ENCODE measurements around the gene TRUB1.
"Not testable (repeated sequence)": the region's sequence is repeated elsewhere in the genome, so short reads cannot be mapped to it uniquely, and the experiment has no call there.

TRUB1 gene

GRCh38 chr10:114925587-114926586, 12.1 kb upstream of the TRUB1 start:
- no peak for DNase-seq

DNA sequence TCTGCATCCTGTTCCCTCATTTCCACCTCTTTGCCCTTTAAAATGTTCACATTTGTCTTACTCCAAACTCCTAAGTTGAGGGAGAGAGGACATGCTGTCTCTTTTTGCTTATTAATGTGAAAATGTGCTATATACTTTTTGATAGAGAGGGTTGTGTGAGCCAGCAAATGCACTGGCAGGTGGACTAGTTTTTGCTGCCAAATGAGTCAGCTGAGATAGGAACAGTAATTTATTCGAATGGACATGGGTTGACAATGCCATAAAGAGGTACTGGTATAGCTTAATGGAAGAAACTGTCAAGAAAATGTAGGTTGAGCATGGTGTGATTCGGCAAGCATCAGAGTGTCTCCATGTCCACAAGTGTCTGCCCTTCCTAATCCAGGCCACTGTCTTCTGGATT, 9.2 kb upstream of the TRUB1 start:
- no peak for DNase-seq

GRCh38 chr10:114930320-114930719, 7.7 kb upstream of the TRUB1 start:
- DNase-seq, result no peak

GRCh38 chr10:114931072-114931679, 6.8 kb upstream of the TRUB1 start:
- no peak for DNase-seq

GRCh38 chr10:114932225-114932624, 5.8 kb upstream of the TRUB1 start:
- DNase-seq, result no peak

- no peak for DNase-seq
These were observed 5.0 kb upstream of the TRUB1 start for GRCh38 chr10:114932945-114933344.

DNA sequence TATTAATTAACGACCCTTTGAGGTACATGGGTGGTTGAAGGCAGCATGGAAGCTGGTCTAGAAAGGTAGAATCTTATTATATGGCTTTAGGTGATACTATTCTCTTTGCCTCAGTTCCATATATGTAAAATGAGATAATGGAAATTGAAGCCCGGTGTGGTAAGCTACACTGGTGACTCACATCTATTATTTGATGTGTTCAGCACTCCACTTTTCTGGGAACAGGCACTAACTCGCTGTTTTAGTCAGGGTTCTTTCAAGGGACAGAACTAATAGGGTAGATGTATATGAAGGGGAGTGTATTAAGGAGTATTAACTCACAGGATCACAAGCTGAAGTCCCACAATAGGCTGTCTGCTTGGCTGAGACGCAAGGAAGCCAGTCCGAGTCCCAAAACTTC, 4.4 kb upstream of the TRUB1 start:
- DNase-seq, result no peak

DNA sequence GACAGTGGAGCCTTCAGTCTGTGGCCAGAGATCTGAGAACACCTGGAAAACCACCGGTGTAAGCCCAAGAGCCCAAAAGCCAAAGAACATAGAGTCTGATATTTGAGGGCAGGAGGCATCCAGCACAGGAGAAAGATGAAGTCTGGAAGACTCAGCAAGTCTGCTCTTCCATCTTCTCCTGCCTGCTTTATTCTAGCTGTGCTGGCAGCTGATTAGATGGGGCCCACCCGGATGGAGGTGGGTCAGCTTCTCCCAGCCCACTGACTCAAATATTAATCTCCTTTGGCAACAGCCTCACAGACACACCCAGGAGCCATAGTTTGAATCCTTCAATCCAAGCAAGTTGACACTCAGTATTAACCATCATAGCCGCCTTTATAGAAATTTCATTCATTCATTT, 4.0 kb upstream of the TRUB1 start:
- DNase-seq, result not testable (repeated sequence)

DNA sequence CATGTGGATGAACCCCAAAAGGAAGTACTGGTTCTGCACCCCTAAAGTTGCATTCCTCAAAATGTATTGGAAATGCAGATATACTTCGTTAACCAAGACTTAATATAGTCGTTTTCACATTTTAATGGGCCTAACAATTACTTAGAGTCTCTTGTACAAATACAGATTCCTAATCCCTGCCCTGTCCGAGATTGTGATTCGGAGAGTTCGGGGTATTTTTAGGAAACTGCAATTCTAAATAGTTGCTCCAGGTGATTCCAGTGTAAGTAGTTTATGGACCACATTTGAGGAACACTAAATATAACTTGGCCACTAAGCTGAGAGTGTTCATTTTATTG, 830 bp downstream of the TRUB1 start:
- DNase-seq, result no peak

DNA sequence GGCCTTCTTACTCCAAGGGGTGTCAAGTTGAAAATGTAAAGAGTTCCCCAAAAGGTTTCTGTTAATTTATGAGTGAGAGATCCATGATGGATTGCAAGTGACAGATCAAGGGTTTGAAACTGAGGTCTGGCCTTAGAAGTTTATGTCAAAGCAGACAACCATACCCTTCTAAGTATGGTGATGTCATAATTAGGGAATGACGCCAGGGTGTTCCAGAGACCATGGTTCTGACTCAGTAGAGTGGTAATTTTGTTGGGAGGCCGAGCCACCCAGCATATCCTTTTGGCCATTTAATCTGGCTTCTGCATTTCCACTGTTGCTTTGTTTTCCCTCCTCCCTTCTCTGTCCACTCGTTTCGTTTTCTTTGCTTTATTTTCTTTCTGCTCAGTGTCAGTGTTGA, 2.7 kb downstream of the TRUB1 start:
- no peak for DNase-seq

- DNase-seq, result no peak
These were observed 5.0 kb downstream of the TRUB1 start for GRCh38 chr10:114943000-114943399.

GRCh38 chr10:114953047-114953446, 15.1 kb downstream of the TRUB1 start:
- no peak for DNase-seq

- DNase-seq, result no peak
These were observed 18.0 kb downstream of the TRUB1 start for GRCh38 chr10:114955984-114956383.

DNA sequence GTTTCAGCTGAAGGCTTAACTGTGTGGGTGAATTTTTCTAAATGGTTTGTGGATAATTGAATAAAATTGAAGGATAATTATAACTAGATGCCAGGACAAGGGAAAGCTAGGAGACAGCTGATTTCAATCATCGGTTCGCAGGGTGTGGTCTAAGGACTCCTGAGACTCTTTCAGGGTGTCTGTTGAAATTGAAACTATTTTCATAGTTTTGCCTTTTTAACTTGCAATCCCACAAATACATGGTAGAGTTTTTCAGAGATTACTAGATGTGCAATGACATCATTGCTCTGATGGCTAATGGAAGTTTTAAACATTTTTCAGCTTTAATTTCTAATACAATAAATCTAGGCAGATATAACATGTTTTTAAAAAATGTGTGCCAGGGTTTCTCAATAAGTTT, 18.5 kb downstream of the TRUB1 start:
- no peak for DNase-seq

- no peak for DNase-seq
These were observed 19.1 kb downstream of the TRUB1 start for GRCh38 chr10:114957122-114957521.

- no peak for DNase-seq
These were observed 19.7 kb downstream of the TRUB1 start for GRCh38 chr10:114957673-114958072.

DNA sequence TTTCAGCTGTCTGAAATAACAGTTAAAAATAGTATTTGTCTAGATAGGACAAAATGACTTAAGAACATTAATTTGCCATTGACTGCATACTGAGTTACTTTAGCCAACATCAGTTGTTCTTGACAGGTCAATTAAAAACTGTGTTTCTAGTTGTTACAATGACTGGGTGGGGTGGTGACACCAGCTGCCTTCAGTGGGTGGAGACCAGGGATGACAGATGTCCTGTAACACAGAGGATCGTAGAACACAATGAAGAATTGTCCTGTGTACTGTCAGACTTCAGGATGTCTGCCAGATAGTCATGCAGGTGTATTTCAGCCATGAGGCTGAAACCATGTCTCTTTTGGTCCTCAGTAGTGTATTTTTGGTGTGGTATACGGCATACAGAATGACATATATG, 24.4 kb downstream of the TRUB1 start:
- DNase-seq, result no peak

- no peak for DNase-seq
These were observed 25.9 kb downstream of the TRUB1 start for GRCh38 chr10:114963908-114964307.

DNA sequence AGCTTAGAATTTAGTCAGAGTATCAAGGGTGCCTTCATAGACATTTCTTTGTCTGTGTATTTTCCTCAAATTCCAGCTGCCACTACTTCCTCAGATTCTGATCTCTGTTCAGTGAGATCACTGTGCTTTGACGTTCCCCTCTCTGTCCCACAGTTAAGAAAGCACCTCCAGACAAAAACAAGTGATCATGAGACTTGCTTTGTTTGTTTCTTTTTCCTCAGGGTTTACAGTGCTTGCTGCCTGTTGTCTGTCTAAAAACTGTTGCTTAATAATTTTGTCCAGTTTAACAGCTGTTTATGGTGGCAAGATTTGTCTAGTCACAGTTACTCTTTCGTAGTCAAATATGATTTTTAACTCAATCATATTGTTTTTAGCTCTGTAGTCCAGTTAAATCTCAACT, 29.1 kb downstream of the TRUB1 start:
- no peak for DNase-seq

DNA sequence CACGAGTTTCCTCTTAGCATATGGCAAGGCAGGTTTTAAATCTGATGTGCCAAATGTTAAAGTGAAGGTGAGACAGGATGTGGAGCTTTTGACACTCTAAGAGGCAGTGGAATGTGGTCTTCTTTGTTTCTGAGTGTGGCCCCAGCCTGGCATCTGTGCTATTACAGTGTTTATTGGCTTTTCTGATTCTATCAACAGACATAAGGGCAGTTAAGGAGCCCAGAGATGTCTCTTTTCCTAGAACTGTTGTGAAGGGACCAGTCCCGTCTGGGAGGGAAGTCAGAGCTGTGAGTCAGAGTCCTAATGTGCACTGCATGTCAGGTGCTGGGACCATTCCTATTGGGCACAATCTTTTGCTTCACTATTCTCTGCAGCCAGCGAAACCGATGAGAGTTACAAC, 32.5 kb downstream of the TRUB1 start:
- DNase-seq, result no peak

GRCh38 chr10:114973306-114973705, 35.3 kb downstream of the TRUB1 start:
- DNase-seq, result no peak

- no peak for DNase-seq
These were observed 36.0 kb downstream of the TRUB1 start for GRCh38 chr10:114973997-114974396.

DNA sequence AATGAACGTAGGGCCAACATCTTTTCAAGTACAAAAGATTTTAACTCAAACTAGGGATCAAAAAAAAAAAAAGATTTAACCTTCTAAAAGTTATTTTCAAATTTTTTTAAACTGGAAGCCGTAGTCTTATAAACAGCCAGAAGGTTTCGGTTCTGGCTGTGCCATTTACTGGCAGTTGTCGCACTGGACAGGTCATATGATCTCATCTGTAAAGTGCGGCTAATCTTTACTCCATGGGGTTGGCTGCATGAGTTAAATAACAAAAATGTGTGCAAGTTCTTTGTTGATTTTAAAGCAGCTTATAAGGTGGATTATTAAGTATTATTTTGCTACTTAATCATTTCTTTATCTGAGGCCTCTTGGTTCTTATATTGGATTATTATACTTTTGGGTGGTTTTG, 36.6 kb downstream of the TRUB1 start:
- no peak for DNase-seq

DNA sequence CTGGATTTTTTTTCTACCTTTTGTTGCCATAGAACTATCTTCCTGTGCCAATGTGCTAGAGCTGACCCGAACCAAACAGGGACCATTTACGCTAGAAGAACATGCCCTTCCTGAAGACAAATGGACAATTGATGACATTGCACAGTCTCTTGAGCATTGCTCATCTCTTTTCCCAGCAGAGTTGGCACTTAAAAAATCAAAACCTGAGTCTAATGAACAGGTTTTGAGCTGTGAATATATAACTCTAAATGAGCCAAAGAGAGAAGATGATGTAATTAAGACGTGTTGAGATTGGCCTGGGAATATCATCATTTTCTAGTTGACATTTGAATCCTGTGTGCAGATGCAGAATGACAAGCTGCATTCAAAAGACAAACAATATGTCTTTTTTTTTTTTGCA, 37.1 kb downstream of the TRUB1 start:
- DNase-seq, result no peak

DNA sequence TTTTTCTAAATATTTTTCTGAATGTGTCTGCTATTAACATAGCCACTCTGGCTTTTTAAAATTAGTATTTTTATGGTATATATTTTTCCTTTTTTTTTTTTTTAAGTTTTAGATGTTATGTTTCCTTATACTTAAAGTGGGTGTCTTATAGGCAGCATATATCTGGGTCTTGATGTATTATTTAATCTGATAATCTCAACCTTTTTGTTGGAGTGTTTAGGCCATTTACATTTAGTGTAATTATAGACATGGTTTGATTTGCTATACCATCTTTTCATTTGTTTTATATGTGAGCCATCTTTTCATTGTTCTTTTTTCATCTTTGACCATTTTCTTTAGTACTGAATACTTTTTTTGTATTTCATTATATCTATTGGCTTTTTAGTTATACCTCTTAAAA, 45.0 kb downstream of the TRUB1 start:
- no peak for DNase-seq

Data from activated T-cell treated with anti-CD3 and anti-CD28 coated beads, Interleukin-2, amount 50 U/mL, for 1 hour (primary cell).